Upper lobe of right lung (tissue), 1 donor: ENCODE data around the gene UBE2G1. TPM values are rescaled to one million over a fixed set of nuclear protein-coding genes. Genes with fewer than 3 reads are reported as not detected.

Source experiments
- ATAC-seq: fragments of 200-7000 bp; cut with Tn5 transposase; one replicate; pipeline ENCODE4 v1.9.1; 2020; ENCODE audit warnings: mild to moderate bottlenecking, moderate library complexity
- DNase-seq: peaks from one replicate; pipeline ENCODE4 v3.0.0-alpha.2; 2020
- H3K27ac ChIP-seq: fragments of 200-600 bp; one replicate; pipeline ENCODE4 v1.8.0; 2022
- H3K27me3 ChIP-seq: fragments of 200-600 bp; one replicate; pipeline ENCODE4 v1.8.0; 2022; ENCODE audit warnings: mild to moderate bottlenecking
- H3K36me3 ChIP-seq: fragments of 200-600 bp; one replicate; pipeline ENCODE4 v1.8.0; 2022
- H3K4me1 ChIP-seq: fragments of 200-600 bp; one replicate; pipeline ENCODE4 v1.8.0; 2022
- H3K4me3 ChIP-seq: fragments of 200-600 bp; one replicate; pipeline ENCODE4 v1.8.0; 2022; ENCODE audit warnings: mild to moderate bottlenecking
- H3K9me3 ChIP-seq: fragments of 200-600 bp; one replicate; pipeline ENCODE4 v1.8.0; 2022
- intact Hi-C: fragments of 100-400 bp; cut with DNase I; formaldehyde crosslinking; loops from one replicate; pipeline ENCODE4 v1.11.0; 2022
- total RNA-seq: library from RNA; stranded (reverse); fragmentation: NEBNext Ultra II Directional; extraction: Animal tissue kit (Norgen Biotek cat#: 25700); gene quantifications from one replicate; pipeline ENCODE4 v1.2.1, GENCODE V29; 2021
- TF ChIP-seq, protein P1 (sequence below): fragments of 200-600 bp; IDR thresholded peaks from one replicate; pipeline ENCODE4 v1.8.0; 2022; ENCODE audit warnings: antibody characterized with exemption
- donor health status: DM: no; HTN: yes; CAD: no; lungs with severe emphysema.

UBE2G1 gene
- total RNA-seq, 1 donor from 2014 or later: 38.4 TPM

DNA sequence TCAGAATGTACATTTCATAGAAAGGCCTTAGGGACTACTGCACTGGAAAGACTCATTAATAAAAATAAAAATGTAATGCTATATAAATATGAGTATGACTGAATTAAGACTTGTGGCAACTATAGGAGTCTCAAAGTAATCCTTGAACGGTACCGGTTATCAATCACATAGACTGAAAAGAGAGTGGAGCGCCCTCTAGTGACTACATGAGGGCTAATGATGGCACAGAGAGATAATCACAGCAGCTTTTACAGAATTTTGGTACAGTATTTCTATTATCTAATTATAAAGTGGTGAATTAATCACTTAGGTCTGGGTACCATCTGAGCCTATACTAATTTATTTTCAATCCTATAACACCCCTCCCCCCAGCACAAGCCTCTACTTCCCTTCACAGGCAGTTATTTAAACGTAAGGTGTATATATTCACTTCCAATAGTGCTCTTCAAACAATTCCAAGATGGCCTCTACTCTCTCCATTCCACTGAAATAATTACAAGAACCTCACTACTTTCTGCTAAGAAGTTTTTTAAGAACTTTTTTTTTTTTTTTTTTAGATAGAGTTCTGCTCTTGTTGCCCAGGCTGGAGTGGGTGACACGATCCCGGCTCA is 62.0 kb downstream of the UBE2G1 start:
- ATAC-seq: peak; percentile 85
- intact Hi-C loops: loop anchor here (5.0 kb wide), 1 partner anchor 98 kb away; no protein-coding TSS in a partner anchor
- H3K4me1 ChIP-seq: peaks cover 6% of the 10 kb centered on the region
- no peak overlapping the region for H3K4me3 ChIP-seq
- TF ChIP-seq, protein P1, sequence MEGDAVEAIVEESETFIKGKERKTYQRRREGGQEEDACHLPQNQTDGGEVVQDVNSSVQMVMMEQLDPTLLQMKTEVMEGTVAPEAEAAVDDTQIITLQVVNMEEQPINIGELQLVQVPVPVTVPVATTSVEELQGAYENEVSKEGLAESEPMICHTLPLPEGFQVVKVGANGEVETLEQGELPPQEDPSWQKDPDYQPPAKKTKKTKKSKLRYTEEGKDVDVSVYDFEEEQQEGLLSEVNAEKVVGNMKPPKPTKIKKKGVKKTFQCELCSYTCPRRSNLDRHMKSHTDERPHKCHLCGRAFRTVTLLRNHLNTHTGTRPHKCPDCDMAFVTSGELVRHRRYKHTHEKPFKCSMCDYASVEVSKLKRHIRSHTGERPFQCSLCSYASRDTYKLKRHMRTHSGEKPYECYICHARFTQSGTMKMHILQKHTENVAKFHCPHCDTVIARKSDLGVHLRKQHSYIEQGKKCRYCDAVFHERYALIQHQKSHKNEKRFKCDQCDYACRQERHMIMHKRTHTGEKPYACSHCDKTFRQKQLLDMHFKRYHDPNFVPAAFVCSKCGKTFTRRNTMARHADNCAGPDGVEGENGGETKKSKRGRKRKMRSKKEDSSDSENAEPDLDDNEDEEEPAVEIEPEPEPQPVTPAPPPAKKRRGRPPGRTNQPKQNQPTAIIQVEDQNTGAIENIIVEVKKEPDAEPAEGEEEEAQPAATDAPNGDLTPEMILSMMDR: peak; percentile 85
- no peaks in the 10 kb centered on the region for H3K27me3 ChIP-seq
- no peak overlapping the region for H3K27ac ChIP-seq
- H3K9me3 ChIP-seq: no peaks in the 10 kb centered on the region
- peaks cover 33% of the 10 kb centered on the region for H3K36me3 ChIP-seq
- no peak for DNase-seq

DNA sequence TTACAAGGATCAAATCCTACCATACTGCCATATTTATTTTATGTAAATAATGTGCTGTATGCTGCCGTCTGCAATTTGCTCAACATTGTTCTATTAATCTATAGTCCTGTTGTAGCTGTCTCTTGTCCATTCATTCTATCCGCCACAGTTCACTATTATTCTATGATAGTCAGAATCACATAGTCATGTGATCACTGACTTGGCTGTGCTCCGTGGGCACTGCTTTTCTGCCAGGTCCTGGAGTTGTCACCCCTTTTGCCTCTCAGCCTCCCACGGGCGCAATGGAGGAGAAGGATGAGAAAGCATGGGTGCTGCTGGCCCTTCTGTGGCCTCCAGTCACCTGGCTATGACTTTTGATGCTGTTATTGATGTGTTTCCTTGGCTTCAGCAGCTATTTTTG is 65.4 kb downstream of the UBE2G1 start:
- intact Hi-C loops: no loop called here
- TF ChIP-seq, protein P1: no peak
- no peak overlapping the region for H3K27ac ChIP-seq
- peaks cover 30% of the 10 kb centered on the region for H3K36me3 ChIP-seq
- no peaks in the 10 kb centered on the region for H3K27me3 ChIP-seq
- no peak overlapping the region for H3K4me3 ChIP-seq
- no peaks in the 10 kb centered on the region for H3K9me3 ChIP-seq
- no peak for ATAC-seq
- no peaks in the 10 kb centered on the region for H3K4me1 ChIP-seq
- DNase-seq: no peak

DNA sequence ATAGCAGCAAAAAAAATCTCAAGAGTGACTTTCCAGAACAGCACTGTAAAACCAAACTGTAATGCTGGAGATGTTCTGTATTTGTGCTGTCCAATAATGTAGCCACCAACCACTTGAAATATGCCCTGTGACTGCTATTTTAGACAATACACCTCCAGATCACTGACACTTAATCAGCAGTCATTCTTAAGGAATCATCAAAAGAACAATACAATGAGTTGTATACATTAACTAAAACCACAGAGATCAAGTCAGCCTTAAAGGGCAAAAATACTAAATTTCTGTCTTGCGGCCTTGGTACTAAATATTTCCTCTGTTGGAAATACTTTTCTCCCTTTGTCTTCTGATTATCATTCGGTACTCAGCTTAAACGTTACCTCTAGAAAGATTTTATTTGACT is 69.1 kb downstream of the UBE2G1 start:
- Histone ChIP-seq H3K27ac (no peak overlapping the region), H3K4me1 (no peaks in the 10 kb centered on the region), H3K36me3 (peaks cover 12% of the 10 kb centered on the region), H3K9me3 (no peaks in the 10 kb centered on the region), H3K27me3 (no peaks in the 10 kb centered on the region), H3K4me3 (no peak overlapping the region)
- DNase-seq (no peak), ATAC-seq (no peak)
- intact Hi-C loops: no loop called here
- TF ChIP-seq, protein P1: no peak

DNA sequence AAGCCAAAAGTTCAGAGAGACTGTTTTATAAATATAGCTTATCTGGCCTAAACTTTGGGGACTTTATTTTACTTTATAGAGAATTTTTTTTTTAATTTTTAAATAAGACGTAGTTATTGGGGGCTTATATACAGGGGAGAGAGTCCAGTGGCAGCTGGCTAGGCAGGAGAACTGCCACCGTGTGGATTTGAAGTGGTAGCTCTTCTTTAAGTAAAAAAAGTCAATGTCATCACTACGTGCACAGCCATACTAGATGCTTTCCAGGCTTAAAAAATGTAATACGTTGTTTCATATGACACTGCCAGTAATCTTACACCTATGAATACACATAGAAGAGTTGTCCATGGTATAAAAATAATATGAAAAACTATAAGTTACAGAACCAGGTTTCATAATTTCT is 70.8 kb downstream of the UBE2G1 start:
- TF ChIP-seq, protein P1: no peak
- no peaks in the 10 kb centered on the region for H3K4me1 ChIP-seq
- no peak overlapping the region for H3K4me3 ChIP-seq
- DNase-seq: no peak
- no peak for ATAC-seq
- H3K36me3 ChIP-seq: peaks cover 17% of the 10 kb centered on the region
- H3K27ac ChIP-seq: no peak overlapping the region
- no peaks in the 10 kb centered on the region for H3K9me3 ChIP-seq
- H3K27me3 ChIP-seq: no peaks in the 10 kb centered on the region
- intact Hi-C loops: no loop called here

DNA sequence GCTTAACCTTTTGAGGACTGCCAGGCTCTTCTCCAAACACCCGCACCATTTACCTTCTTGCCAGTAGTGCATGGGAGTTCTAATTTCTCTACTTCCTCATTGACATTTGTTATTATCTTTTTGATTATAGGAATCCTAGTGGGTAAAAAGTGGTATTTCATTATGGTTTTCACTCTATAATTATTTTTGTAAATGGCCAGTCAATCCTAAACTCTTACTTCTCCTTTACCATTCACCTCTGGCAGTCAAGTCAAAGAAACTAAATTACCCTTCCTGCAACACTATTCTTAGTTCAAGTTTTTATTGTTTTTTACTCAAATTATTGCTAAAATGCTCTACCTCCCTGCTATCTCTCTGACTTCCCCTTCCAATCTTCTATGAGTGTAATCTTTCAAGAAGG is 72.9 kb downstream of the UBE2G1 start:
- no peaks in the 10 kb centered on the region for H3K9me3 ChIP-seq
- no peak for DNase-seq
- no peaks in the 10 kb centered on the region for H3K27me3 ChIP-seq
- TF ChIP-seq, protein P1: no peak
- no peak for ATAC-seq
- H3K36me3 ChIP-seq: peaks cover 37% of the 10 kb centered on the region
- no peaks in the 10 kb centered on the region for H3K4me1 ChIP-seq
- H3K27ac ChIP-seq: no peak overlapping the region
- H3K4me3 ChIP-seq: no peak overlapping the region
- intact Hi-C loops: no loop called here

DNA sequence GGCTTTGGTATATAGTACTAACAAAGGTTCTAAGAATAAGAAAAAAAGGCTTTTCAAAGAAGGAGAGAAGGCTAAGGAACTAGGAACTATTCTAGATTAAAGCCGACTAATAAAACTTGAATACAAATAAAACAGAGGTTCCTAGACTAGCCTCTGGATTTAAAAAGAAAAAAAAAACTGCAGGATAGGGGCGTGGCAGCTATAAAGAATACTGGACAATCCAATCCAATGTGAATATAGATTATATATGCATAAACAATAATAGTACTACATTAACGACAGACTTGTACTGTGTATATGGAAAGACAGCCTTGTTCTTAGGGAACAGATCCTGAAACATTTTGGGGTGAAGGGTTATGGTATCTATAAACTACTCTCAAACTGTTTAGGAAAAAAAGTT is 78.8 kb downstream of the UBE2G1 start:
- DNase-seq (no peak), ATAC-seq (no peak)
- no peaks in the 10 kb centered on the region for H3K4me1 ChIP-seq
- H3K9me3 ChIP-seq: no peaks in the 10 kb centered on the region
- H3K27ac ChIP-seq: no peak overlapping the region
- TF ChIP-seq, protein P1: no peak
- H3K4me3 ChIP-seq: no peak overlapping the region
- intact Hi-C loops: no loop called here
- peaks cover 39% of the 10 kb centered on the region for H3K36me3 ChIP-seq
- no peaks in the 10 kb centered on the region for H3K27me3 ChIP-seq
